Adipocyte (in vitro differentiated cells): Measurements from ENCODE around the gene PPP3CA.

ENCODE experiments used
- DNase-seq: peaks from one replicate; pipeline ENCODE4 v3.0.0-alpha.2; 2015; ENCODE audit warnings: low read depth
- H3K27me3 ChIP-seq: replicated peaks from 2 replicates; pipeline ENCODE4 v1.7.0; 2013; ENCODE audit warnings: mild to moderate bottlenecking, low read length, moderate library complexity; ENCODE audit not compliant: control insufficient read depth, insufficient read depth
- H3K36me3 ChIP-seq: 2 replicates; pipeline ENCODE4 v1.7.0; 2013; ENCODE audit warnings: low read length, mild to moderate bottlenecking, moderate library complexity; ENCODE audit not compliant: control insufficient read depth, insufficient read depth, severe bottlenecking
- H3K4me1 ChIP-seq: 2 replicates; pipeline ENCODE4 v1.7.0; 2013; ENCODE audit warnings: mild to moderate bottlenecking, low read length, moderate library complexity; ENCODE audit not compliant: control insufficient read depth, insufficient read depth
- H3K4me3 ChIP-seq: 2 replicates; pipeline ENCODE4 v1.7.0; 2013; ENCODE audit warnings: mild to moderate bottlenecking, low read length, moderate library complexity
- H3K9ac ChIP-seq: 2 replicates; pipeline ENCODE4 v1.7.0; 2013; ENCODE audit warnings: mild to moderate bottlenecking, low read length, moderate library complexity
- H3K9me3 ChIP-seq: 2 replicates; pipeline ENCODE4 v1.7.0; 2013; ENCODE audit warnings: mild to moderate bottlenecking, low read length, moderate library complexity; ENCODE audit not compliant: control insufficient read depth

The PPP3CA gene

GRCh38 chr4:101037249-101037648, 310.1 kb downstream of the PPP3CA start:
- Histone ChIP-seq H3K27me3 (no peaks in the 10 kb centered on the region), H3K4me1 (no peaks in the 10 kb centered on the region), H3K9me3 (no peaks in the 10 kb centered on the region), H3K36me3 (peaks cover 25% of the 10 kb centered on the region), H3K9ac (no peak overlapping the region), H3K4me3 (no peak overlapping the region)
- no peak for DNase-seq

- Histone ChIP-seq H3K4me3 (no peak overlapping the region), H3K27me3 (no peaks in the 10 kb centered on the region), H3K9ac (no peak overlapping the region), H3K9me3 (no peaks in the 10 kb centered on the region), H3K36me3 (peaks cover 36% of the 10 kb centered on the region), H3K4me1 (no peaks in the 10 kb centered on the region)
- no peak for DNase-seq
Measured at GRCh38 chr4:101035487-101035886, 311.8 kb downstream of the PPP3CA start.

- Histone ChIP-seq H3K4me1 (no peaks in the 10 kb centered on the region), H3K36me3 (peaks cover 33% of the 10 kb centered on the region), H3K4me3 (no peak overlapping the region), H3K9ac (no peak overlapping the region), H3K9me3 (no peaks in the 10 kb centered on the region), H3K27me3 (no peaks in the 10 kb centered on the region)
- no peak for DNase-seq
Measured at GRCh38 chr4:101033986-101034385, 313.3 kb downstream of the PPP3CA start.

GRCh38 chr4:101032541-101032940, 314.8 kb downstream of the PPP3CA start:
- Histone ChIP-seq H3K27me3 (no peaks in the 10 kb centered on the region), H3K9ac (no peak overlapping the region), H3K4me3 (no peak overlapping the region), H3K36me3 (peaks cover 32% of the 10 kb centered on the region), H3K4me1 (no peaks in the 10 kb centered on the region), H3K9me3 (no peaks in the 10 kb centered on the region)
- DNase-seq: no peak

- H3K4me3 ChIP-seq: no peak overlapping the region
- H3K27me3 ChIP-seq: no peaks in the 10 kb centered on the region
- DNase-seq: no peak
- no peaks in the 10 kb centered on the region for H3K4me1 ChIP-seq
- H3K9me3 ChIP-seq: no peaks in the 10 kb centered on the region
- H3K36me3 ChIP-seq: peaks cover 31% of the 10 kb centered on the region
- H3K9ac ChIP-seq: no peak overlapping the region
Measured at GRCh38 chr4:101031971-101032370, 315.4 kb downstream of the PPP3CA start.

- Histone ChIP-seq H3K9ac (no peak overlapping the region), H3K4me3 (no peak overlapping the region), H3K36me3 (peaks cover 36% of the 10 kb centered on the region), H3K4me1 (no peaks in the 10 kb centered on the region), H3K9me3 (no peaks in the 10 kb centered on the region), H3K27me3 (no peaks in the 10 kb centered on the region)
- no peak for DNase-seq
Measured at GRCh38 chr4:101028886-101029285, 318.4 kb downstream of the PPP3CA start.

- H3K36me3 ChIP-seq: peaks cover 41% of the 10 kb centered on the region
- DNase-seq: no peak
- no peak overlapping the region for H3K4me3 ChIP-seq
- no peaks in the 10 kb centered on the region for H3K9me3 ChIP-seq
- H3K27me3 ChIP-seq: no peaks in the 10 kb centered on the region
- no peak overlapping the region for H3K9ac ChIP-seq
- peaks cover 2% of the 10 kb centered on the region for H3K4me1 ChIP-seq
Measured at GRCh38 chr4:101027721-101028120, 319.6 kb downstream of the PPP3CA start.

- Histone ChIP-seq H3K36me3 (peaks cover 28% of the 10 kb centered on the region), H3K4me1 (peaks cover 21% of the 10 kb centered on the region), H3K9me3 (no peaks in the 10 kb centered on the region), H3K4me3 (no peak overlapping the region), H3K9ac (no peak overlapping the region), H3K27me3 (no peaks in the 10 kb centered on the region)
- DNase-seq: no peak
Measured at GRCh38 chr4:101025755-101026154, 321.6 kb downstream of the PPP3CA start.

GRCh38 chr4:101022151-101023024, 324.9 kb downstream of the PPP3CA start:
- peak; percentile 63 for DNase-seq
- Histone ChIP-seq H3K9me3 (no peaks in the 10 kb centered on the region), H3K9ac (no peak overlapping the region), H3K27me3 (no peaks in the 10 kb centered on the region), H3K4me3 (no peak overlapping the region), H3K4me1 (peaks cover 24% of the 10 kb centered on the region), H3K36me3 (peaks cover 18% of the 10 kb centered on the region)

GRCh38 chr4:101020956-101021355, 326.4 kb downstream of the PPP3CA start:
- Histone ChIP-seq H3K27me3 (no peaks in the 10 kb centered on the region), H3K4me3 (no peak overlapping the region), H3K4me1 (peaks cover 24% of the 10 kb centered on the region), H3K9ac (no peak overlapping the region), H3K36me3 (peaks cover 14% of the 10 kb centered on the region), H3K9me3 (no peaks in the 10 kb centered on the region)
- DNase-seq: peak; percentile 60

GRCh38 chr4:101019941-101020401, 327.4 kb downstream of the PPP3CA start:
- peaks cover 24% of the 10 kb centered on the region for H3K4me1 ChIP-seq
- no peak for DNase-seq
- H3K4me3 ChIP-seq: no peak overlapping the region
- no peak overlapping the region for H3K9ac ChIP-seq
- H3K9me3 ChIP-seq: no peaks in the 10 kb centered on the region
- H3K36me3 ChIP-seq: peaks cover 7% of the 10 kb centered on the region
- no peaks in the 10 kb centered on the region for H3K27me3 ChIP-seq
